ENCODE measurements around the gene BRAF.
A peak's percentile ranks its signal among the peaks of the same experiment; 100 is the strongest.
"Not testable (repeated sequence)": the region's sequence is repeated elsewhere in the genome, so short reads cannot be mapped to it uniquely, and the experiment has no call there.

BRAF gene

DNA sequence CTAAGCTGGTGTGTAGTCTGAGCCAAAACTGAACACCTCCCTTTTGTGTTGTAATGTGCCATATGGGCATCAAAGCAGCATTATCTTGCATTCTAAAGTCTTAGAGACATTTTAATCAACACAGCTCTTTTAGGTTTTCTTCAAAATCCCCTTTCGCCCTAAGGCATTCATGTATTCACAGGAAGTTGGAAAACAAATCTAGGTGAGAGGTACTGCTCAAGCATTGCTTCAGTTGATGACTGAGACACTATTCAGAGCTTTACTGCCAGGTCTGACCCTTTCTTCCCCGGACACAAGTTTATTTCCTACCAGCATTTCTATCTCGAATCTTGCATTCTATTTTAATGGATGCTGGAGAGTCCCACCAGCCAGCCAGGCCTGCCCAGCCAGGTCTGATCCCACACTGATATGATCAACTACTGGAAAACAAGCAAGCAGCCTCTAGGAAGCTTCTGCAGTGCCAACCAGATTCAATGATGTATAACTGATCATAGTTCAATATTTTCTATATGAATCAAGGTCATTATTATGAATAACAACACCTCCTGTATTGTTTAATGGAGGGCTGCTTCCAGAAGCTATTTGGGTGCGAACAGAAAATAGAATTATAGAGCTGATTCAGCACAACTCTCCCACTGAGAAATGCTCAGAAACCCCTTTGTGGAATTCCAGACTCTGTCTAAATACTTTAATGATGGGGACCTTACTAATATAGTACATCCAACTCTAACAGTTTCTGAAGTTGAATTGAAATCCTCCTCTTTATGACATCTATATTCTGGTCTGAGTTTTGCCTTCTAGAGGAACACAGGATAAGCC, 4.0 kb upstream of the BRAF start:
- no peaks in the 10 kb centered on the region for H3K4me1 ChIP-seq (ENCODE audit: insufficient read depth, low read length)
- no peaks in the 10 kb centered on the region for H3K36me3 ChIP-seq (ENCODE audit: insufficient read depth, low read depth, low read length)
- no peak overlapping the region for H3K4me3 ChIP-seq (ENCODE audit: low read length)
- H3K27ac ChIP-seq (ENCODE audit: low read length) = no peak overlapping the region
- no peak overlapping the region for H3K9ac ChIP-seq (ENCODE audit: low read depth, low read length)
- H3K9me3 ChIP-seq (ENCODE audit: insufficient read depth, low read depth, low read length) = no peaks in the 10 kb centered on the region
- H3K27me3 ChIP-seq (ENCODE audit: insufficient read depth, low read length) = peaks cover 3% of the 10 kb centered on the region; the same call in 1 of the 2 replicates

DNA sequence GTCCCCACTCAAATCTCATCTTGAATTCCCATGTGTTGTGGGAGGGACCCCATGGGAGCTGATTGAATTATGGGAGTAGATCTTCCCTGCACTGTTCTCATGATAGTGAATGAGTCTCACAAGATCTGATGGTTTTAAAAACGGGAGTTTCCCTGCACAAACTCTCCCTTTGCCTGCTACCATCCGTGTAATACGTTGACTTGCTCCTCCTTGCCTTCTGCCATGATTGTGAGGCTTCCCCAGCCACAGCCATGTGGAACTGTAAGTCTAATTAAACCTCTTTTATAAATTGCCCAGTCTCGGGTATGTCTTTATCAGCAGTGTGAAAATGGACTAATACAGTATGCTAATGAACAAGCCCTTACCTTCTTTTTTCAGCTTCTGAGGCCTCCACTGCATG, 3.2 kb upstream of the BRAF start:
- not testable (repeated sequence) for H3K4me1 ChIP-seq (ENCODE audit: insufficient read depth, low read length); H3K9me3 ChIP-seq (ENCODE audit: insufficient read depth, low read depth, low read length); H3K36me3 ChIP-seq (ENCODE audit: insufficient read depth, low read depth, low read length); H3K9ac ChIP-seq (ENCODE audit: low read depth, low read length); H3K27me3 ChIP-seq (ENCODE audit: insufficient read depth, low read length); H3K4me3 ChIP-seq (ENCODE audit: low read length); H3K27ac ChIP-seq (ENCODE audit: low read length)

DNA sequence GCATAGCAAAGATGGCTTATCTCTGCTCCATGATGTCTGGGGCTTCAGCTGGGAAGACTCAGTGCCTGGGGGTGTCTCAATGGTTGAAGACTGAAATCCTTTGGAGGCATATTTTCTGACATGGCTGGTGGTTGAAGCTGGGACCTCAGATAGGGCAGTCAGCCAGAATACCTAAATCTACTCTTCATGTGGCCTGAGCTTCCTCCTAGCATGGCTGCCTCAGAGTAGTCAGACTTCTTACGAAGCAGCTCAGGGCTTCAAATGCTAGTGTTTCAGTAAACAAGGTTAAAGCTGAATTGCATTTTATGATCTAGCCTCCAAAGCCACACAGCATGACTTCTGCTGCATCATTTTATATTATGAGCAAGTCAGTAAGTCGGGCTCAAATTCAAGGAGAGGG, 2.6 kb upstream of the BRAF start:
- Histone ChIP-seq H3K4me1 (ENCODE audit: insufficient read depth, low read length) (peaks cover 3% of the 10 kb centered on the region), H3K27me3 (ENCODE audit: insufficient read depth, low read length) (peaks cover 3% of the 10 kb centered on the region; the same call in 1 of the 2 replicates), H3K4me3 (ENCODE audit: low read length) (no peak overlapping the region), H3K36me3 (ENCODE audit: insufficient read depth, low read depth, low read length) (no peaks in the 10 kb centered on the region), H3K27ac (ENCODE audit: low read length) (no peak overlapping the region), H3K9ac (ENCODE audit: low read depth, low read length) (no peak overlapping the region), H3K9me3 (ENCODE audit: insufficient read depth, low read depth, low read length) (no peaks in the 10 kb centered on the region)

DNA sequence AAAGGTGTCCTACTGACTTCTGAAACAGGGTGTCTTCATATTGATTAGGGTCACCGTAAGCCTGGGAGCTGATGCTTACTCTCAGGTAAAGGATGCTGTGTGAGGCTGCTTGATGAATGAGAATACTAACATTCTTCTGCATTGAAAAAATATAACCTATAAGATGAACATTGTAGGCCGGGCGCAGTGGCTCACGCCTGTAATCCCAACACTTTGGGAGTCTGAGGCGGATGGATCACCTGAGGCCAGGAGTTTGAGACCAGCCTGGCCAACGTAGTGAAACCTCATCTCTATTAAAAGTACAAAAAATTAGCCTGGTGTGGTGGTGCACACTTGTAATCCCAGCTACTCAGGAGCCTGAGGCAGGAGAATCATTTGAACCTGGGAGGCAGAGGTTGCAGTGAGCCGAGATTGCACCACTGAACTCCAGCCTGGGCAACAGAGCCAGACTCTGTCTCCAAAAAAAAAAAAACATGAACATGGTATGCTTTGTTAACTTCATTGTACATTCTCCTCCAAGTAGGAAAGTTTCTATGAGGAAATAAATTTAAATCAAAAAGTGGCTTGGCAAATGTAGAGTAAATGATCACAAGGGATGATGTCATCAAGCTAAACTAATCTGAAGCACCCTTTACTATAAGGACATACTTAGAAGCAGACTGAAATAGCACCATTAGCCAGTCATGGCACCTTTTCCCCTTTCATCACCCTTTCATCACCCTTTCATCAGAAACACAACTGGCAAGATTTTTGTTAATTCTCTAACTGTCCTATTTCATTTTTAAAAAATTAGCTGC, 1.5 kb upstream of the BRAF start:
- H3K4me3 ChIP-seq (ENCODE audit: low read length) = no peak overlapping the region
- no peak overlapping the region for H3K27ac ChIP-seq (ENCODE audit: low read length)
- peaks cover 5% of the 10 kb centered on the region for H3K4me1 ChIP-seq (ENCODE audit: insufficient read depth, low read length)

DNA sequence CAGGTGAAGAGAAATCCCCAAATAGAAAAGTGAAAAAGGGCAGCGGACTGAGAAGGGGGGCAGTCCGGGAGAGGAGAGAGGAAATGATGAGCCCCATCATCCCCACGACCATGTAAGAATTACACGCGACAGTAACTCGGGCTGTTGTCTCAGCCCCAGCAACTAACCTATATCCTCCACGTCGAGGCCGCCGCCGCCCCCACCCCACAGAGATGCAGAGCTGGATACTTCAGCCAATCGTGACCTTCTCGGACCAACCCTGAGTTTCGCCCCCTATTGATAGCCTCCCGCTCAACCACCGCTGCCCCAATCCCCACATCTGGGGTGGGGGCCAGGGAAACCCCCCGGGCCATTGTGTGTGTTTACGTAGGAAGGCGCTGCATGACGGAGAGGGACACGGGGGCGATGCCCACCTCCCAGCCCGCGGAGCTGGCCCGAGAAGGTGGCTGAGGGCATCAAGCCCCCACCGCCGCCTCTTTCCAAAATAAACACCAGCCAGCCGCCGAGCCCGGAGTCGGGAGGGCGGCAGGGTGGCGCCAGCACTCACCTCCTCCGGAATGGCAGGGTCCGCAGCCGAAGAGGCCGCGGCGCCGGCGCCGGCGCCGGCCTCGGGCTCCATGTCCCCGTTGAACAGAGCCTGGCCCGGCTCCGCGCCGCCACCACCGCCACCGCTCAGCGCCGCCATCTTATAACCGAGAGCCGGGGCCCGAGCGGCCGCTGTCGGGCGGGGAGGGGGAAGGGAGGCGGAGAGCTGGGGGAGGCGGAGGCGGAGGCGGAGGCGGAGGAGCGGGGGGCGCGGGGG, 509 bp downstream of the BRAF start:
- Histone ChIP-seq H3K9me3 (ENCODE audit: insufficient read depth, low read depth, low read length) (no peaks in the 10 kb centered on the region), H3K27ac (ENCODE audit: low read length) (no peak overlapping the region), H3K27me3 (ENCODE audit: insufficient read depth, low read length) (peaks cover 3% of the 10 kb centered on the region; the same call in 1 of the 2 replicates), H3K4me1 (ENCODE audit: insufficient read depth, low read length) (peaks cover 5% of the 10 kb centered on the region), H3K36me3 (ENCODE audit: insufficient read depth, low read depth, low read length) (no peaks in the 10 kb centered on the region), H3K4me3 (ENCODE audit: low read length) (peak overlapping the region; percentile 92), H3K9ac (ENCODE audit: low read depth, low read length) (peak overlapping the region; percentile 85)

More for the DNA sequence above, 1.5 kb upstream of the BRAF start:
- peaks cover 3% of the 10 kb centered on the region; the same call in 1 of the 2 replicates for H3K27me3 ChIP-seq (ENCODE audit: insufficient read depth, low read length)
- H3K9me3 ChIP-seq (ENCODE audit: insufficient read depth, low read depth, low read length) = no peaks in the 10 kb centered on the region
- H3K36me3 ChIP-seq (ENCODE audit: insufficient read depth, low read depth, low read length) = no peaks in the 10 kb centered on the region
- H3K9ac ChIP-seq (ENCODE audit: low read depth, low read length) = no peak overlapping the region

DNA sequence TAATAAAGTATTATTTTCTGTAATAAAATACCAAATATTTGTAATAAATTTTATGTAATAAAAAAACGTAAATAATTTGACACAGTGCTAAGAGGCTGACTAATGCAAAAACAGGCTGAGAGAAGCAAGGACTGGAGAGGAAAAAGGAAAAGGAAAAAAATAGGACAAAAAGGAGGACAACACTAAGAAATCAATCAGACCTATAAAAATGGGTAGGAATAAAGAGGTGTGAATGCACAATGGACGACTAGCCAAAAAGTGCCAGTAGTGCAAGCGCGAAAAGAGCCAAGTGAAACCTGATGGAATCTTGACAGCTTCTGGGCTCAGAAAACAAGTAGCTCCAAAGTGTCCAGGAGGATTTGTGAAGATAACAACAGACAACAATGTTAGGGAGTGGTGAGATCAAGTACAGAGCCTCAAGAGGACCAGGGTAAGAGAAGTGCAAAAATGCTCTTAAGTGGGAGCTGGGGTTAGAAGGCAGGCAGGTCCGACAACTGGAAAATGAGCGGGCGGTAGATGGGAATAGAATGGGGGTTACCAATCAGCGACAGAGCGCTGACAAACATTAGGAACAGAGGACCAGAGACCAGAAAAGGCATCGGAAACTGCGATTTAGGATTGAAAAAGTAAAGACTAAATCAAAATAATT, 1.2 kb downstream of the BRAF start:
- Histone ChIP-seq H3K9ac (ENCODE audit: low read depth, low read length) (peak overlapping the region; percentile 85), H3K36me3 (ENCODE audit: insufficient read depth, low read depth, low read length) (no peaks in the 10 kb centered on the region), H3K27me3 (ENCODE audit: insufficient read depth, low read length) (peaks cover 3% of the 10 kb centered on the region; the same call in 1 of the 2 replicates), H3K4me1 (ENCODE audit: insufficient read depth, low read length) (peaks cover 5% of the 10 kb centered on the region), H3K27ac (ENCODE audit: low read length) (no peak overlapping the region), H3K9me3 (ENCODE audit: insufficient read depth, low read depth, low read length) (no peaks in the 10 kb centered on the region), H3K4me3 (ENCODE audit: low read length) (peak overlapping the region; percentile 92)

DNA sequence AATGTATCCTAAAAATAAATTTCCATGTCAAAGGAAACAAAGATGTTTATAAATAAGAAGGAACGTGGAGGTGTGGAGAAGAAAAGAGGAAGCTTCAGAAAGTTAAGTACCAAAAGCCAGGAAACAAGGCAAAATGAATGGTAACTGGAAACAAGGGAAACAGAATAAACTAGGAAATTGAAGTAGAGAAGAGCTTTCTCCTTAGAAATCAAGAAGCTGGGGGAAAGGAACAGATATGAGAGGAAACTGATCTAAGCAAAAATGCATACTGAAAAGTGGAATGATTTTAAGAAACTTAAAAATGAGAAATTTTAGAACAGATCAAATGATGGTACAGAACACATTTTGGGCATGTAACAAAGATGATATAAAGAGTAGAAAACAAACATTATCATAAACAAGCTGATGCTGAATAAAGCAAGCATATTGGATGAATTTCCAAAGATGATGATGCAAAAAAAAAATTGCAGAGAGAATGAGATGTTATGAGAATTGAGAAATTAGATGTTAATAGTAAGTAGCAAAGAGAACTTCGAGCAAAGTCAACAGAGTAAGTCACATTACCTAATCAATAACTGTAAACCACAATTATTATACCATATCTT, 1.9 kb downstream of the BRAF start:
- H3K27ac ChIP-seq (ENCODE audit: low read length) = no peak overlapping the region
- H3K9ac ChIP-seq (ENCODE audit: low read depth, low read length) = no peak overlapping the region; the same call in 1 of the 2 replicates
- peaks cover 5% of the 10 kb centered on the region for H3K4me1 ChIP-seq (ENCODE audit: insufficient read depth, low read length)
- peaks cover 4% of the 10 kb centered on the region for H3K9me3 ChIP-seq (ENCODE audit: insufficient read depth, low read depth, low read length)
- H3K36me3 ChIP-seq (ENCODE audit: insufficient read depth, low read depth, low read length) = no peaks in the 10 kb centered on the region
- H3K4me3 ChIP-seq (ENCODE audit: low read length) = peak overlapping the region; percentile 92
- peaks cover 3% of the 10 kb centered on the region; the same call in 1 of the 2 replicates for H3K27me3 ChIP-seq (ENCODE audit: insufficient read depth, low read length)

DNA sequence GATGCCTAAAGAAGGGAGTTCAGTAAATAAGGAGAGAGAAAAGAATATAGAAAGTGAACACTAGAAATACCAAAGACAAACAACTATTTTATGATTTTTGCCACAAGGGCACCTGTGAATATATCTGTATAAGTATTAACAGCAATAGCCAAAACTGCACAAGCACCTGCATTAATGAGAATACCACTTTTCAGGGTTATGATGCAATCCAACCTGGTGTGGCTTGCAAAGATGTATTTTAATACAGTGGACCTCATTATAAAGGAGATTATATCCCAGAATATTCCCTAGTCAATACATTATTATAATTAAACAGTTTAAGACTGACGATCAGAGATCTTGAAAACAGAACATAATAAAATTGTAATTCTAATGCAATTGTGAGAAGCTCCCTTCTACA, 4.0 kb downstream of the BRAF start:
- Histone ChIP-seq H3K9me3 (ENCODE audit: insufficient read depth, low read depth, low read length) (peaks cover 4% of the 10 kb centered on the region), H3K9ac (ENCODE audit: low read depth, low read length) (no peak overlapping the region), H3K27ac (ENCODE audit: low read length) (no peak overlapping the region), H3K36me3 (ENCODE audit: insufficient read depth, low read depth, low read length) (no peaks in the 10 kb centered on the region), H3K27me3 (ENCODE audit: insufficient read depth, low read length) (no peaks in the 10 kb centered on the region), H3K4me1 (ENCODE audit: insufficient read depth, low read length) (peaks cover 5% of the 10 kb centered on the region), H3K4me3 (ENCODE audit: low read length) (no peak overlapping the region)

DNA sequence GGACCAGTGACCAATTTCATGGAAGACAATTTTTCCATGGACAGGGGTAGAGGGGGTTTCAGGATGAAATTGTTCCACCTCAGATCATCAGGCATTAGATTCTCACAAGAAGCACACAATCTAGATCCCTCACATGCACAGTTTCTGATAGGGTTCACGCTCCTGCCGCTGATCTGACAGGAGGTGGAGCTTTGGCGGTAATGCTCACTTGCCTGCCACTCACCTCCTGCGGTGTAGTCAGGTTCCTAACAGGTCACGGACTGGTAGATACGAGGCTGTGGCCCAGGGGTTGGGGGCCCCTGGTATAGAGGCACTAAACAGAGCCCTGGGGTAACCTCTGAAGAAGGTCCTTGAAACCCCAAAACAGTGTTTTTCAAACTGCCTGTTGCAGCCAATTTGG, 6.5 kb downstream of the BRAF start:
- Histone ChIP-seq H3K36me3 (ENCODE audit: insufficient read depth, low read depth, low read length) (no peaks in the 10 kb centered on the region), H3K27ac (ENCODE audit: low read length) (no peak overlapping the region), H3K4me3 (ENCODE audit: low read length) (no peak overlapping the region), H3K9ac (ENCODE audit: low read depth, low read length) (no peak overlapping the region), H3K9me3 (ENCODE audit: insufficient read depth, low read depth, low read length) (peaks cover 4% of the 10 kb centered on the region), H3K4me1 (ENCODE audit: insufficient read depth, low read length) (peaks cover 10% of the 10 kb centered on the region), H3K27me3 (ENCODE audit: insufficient read depth, low read length) (no peaks in the 10 kb centered on the region)

DNA sequence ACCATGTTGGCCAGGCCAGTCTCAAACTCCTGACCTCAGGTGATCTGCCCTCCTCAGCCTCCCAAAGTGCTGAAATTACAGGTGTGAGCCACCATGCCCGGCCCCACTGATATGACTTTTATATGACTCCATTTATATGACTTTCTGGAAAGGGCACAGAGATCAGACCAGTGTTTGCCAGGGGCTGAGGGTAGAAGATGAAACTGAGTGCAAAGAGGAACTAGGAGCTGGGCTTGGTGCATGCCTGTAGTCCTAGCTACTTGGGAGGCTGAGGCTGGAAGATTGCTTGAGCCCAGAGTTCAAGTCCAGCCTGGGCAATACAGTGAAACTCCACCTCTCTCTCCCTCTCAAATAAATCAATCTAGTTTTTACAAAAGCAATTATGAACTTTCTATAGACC, 7.5 kb downstream of the BRAF start:
- Histone ChIP-seq H3K27ac (ENCODE audit: low read length) (no peak overlapping the region), H3K9me3 (ENCODE audit: insufficient read depth, low read depth, low read length) (peaks cover 4% of the 10 kb centered on the region)

More for the DNA sequence above, 7.5 kb downstream of the BRAF start:
- H3K36me3 ChIP-seq (ENCODE audit: insufficient read depth, low read depth, low read length) = no peaks in the 10 kb centered on the region
- no peak overlapping the region for H3K9ac ChIP-seq (ENCODE audit: low read depth, low read length)
- no peak overlapping the region for H3K4me3 ChIP-seq (ENCODE audit: low read length)
- H3K4me1 ChIP-seq (ENCODE audit: insufficient read depth, low read length) = peaks cover 10% of the 10 kb centered on the region
- H3K27me3 ChIP-seq (ENCODE audit: insufficient read depth, low read length) = 0 out of 2 replicates have a peak, but pooled peaks cover 3% of the 10 kb centered on the region

All from iPS-20b (cell line).